ENCODE data around the gene KRTAP9-3.
"Not testable (repeated sequence)": the region's sequence is repeated elsewhere in the genome, so short reads cannot be mapped to it uniquely, and the experiment has no call there.

Gene KRTAP9-3

DNA sequence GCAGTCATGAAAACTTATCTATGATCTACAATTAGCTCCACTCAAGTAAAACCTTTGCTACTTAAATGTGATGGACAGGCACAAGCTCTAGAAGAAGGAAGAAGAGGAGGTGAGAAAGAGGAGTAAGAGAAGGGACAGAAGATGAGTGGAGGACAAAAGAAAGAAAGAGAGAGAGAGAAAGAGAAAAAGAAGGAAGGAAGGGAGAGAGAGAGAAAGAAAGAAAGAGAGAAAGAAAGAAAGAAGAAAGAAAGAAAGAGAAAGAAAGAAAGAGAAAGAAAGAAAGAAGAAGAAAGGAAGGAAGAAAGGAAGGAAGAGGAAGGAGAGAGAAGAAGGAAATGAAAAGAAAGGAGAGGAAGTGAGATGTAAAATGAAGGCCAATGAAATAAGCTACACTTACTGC, 2.2 kb upstream of the KRTAP9-3 start:
- no peak overlapping the region for H3K4me3 ChIP-seq (ENCODE audit: low read depth, low read length)
- TF ChIP-seq, protein P1, sequence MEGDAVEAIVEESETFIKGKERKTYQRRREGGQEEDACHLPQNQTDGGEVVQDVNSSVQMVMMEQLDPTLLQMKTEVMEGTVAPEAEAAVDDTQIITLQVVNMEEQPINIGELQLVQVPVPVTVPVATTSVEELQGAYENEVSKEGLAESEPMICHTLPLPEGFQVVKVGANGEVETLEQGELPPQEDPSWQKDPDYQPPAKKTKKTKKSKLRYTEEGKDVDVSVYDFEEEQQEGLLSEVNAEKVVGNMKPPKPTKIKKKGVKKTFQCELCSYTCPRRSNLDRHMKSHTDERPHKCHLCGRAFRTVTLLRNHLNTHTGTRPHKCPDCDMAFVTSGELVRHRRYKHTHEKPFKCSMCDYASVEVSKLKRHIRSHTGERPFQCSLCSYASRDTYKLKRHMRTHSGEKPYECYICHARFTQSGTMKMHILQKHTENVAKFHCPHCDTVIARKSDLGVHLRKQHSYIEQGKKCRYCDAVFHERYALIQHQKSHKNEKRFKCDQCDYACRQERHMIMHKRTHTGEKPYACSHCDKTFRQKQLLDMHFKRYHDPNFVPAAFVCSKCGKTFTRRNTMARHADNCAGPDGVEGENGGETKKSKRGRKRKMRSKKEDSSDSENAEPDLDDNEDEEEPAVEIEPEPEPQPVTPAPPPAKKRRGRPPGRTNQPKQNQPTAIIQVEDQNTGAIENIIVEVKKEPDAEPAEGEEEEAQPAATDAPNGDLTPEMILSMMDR (IDR thresholded peaks at IDR 0.05; ENCODE audit: low read depth, low read length), result no peak
- in situ Hi-C loops (cut with HindIII; ENCODE audit: low sequenced_read_pairs), result no loop called here
- no peak for DNase-seq (ENCODE audit: low read depth, low spot score)

DNA sequence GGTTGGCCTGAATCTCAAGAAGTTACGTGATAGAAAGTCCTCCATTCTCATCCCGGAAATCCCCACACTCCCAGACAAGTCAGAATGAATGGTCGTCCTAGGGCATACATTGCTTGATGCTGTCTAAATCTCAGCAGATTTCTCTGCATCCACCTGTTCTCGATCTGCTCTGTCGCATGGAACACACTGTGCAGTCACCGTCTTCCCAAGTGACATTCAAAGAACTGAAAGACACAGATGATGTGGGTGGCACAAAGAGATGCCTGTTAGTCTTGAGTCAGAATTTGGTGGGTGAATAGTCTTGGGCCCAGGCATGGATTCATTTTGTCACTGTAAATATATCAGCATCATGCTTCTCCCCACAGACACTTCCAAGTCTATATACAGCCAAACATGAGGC, 518 bp upstream of the KRTAP9-3 start:
- in situ Hi-C loops (cut with HindIII; ENCODE audit: low sequenced_read_pairs), result no loop called here
- H3K4me3 ChIP-seq (ENCODE audit: low read depth, low read length), result no peak overlapping the region
- TF ChIP-seq, protein P1 (IDR thresholded peaks at IDR 0.05; ENCODE audit: low read depth, low read length), result no peak
- no peak for DNase-seq (ENCODE audit: low read depth, low spot score)

DNA sequence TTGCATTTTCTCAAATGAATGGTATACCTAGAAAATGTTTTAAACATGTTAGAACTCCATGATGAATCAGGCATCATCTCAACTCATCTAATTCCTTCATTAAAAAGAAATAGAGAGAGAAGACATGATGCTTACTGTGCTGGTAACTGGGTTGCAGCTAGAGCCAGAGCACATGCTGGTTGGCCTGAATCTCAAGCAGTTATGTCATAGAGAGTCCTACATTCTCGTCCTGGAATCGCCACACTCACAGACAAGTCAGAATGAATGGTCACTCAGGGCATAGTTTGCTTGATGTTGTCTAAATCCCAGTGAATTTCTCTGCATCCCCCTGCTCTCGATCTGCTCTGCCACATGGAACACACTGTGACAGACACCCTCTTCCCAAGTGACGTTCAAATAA, 4.9 kb downstream of the KRTAP9-3 start:
- in situ Hi-C loops (cut with HindIII; ENCODE audit: low sequenced_read_pairs); H3K4me3 ChIP-seq (ENCODE audit: low read depth, low read length); DNase-seq (ENCODE audit: low read depth, low spot score): not testable (repeated sequence)

DNA sequence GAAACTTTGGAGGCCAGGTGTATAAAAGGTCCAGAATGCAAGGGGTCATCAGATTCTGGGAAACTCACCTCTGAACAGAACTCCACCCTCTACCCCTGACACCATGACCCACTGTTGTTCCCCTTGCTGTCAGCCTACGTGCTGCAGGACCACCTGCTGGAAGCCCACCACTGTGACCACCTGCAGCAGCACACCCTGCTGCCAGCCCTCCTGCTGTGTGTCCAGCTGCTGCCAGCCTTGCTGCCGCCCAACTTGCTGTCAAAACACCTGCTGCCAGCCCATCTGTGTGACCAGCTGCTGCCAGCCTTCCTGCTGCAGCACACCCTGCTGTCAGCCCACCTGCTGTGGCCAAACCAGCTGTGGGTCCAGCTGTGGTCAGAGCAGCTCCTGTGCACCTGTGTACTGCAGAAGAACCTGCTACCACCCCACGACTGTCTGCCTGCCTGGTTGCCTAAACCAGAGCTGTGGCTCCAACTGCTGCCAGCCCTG, 5.7 kb downstream of the KRTAP9-3 start, which contains the start of gene KRTAP9-8:
TSS of gene KRTAP9-8 (plus strand) at position 51 of the 489 bp plus-strand sequence. CDS start at position 104, 53 bp downstream.
- H3K4me3 ChIP-seq (ENCODE audit: low read depth, low read length); DNase-seq (ENCODE audit: low read depth, low spot score); in situ Hi-C loops (cut with HindIII; ENCODE audit: low sequenced_read_pairs): not testable (repeated sequence)

DNA sequence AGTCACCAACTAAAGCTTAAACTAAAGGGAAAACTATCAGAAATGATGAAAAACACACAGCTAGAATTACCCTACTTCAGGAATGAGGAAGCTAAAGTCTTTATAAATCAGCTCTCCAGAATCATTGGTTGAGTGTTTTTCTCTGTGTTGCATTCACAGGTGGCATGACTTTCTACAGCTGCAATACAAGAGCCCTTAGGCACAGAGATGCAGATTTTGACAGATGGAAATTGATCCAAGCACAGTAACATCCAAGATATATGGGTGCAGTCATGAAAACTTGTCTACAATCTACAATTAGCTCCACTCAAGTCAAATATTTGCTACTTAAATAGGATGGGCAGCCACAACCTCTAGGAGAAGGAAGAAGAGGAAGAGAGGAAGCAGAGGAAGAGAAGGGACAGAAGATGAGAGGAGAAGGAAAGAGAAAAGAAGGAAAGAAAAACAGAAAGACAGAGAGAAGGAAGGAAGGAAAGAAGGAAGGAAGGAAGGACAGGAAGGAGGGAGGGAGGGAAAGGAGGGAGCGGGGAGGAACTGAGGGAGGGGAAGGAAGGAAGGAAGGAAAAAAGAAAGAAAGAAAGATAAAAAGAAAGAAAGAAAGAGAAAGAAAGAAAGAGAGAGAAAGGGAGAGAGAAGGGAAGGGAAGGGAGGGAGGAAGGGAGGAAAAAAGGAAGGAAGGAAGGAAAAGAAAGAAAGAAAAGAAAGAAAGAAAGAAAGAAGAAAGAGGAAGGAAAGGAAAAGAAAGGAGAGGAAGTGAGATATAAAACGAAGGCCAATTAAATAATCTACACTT, 14.9 kb downstream of the KRTAP9-3 start:
- H3K4me3 ChIP-seq (ENCODE audit: low read depth, low read length); DNase-seq (ENCODE audit: low read depth, low spot score); in situ Hi-C loops (cut with HindIII; ENCODE audit: low sequenced_read_pairs): not testable (repeated sequence)

DNA sequence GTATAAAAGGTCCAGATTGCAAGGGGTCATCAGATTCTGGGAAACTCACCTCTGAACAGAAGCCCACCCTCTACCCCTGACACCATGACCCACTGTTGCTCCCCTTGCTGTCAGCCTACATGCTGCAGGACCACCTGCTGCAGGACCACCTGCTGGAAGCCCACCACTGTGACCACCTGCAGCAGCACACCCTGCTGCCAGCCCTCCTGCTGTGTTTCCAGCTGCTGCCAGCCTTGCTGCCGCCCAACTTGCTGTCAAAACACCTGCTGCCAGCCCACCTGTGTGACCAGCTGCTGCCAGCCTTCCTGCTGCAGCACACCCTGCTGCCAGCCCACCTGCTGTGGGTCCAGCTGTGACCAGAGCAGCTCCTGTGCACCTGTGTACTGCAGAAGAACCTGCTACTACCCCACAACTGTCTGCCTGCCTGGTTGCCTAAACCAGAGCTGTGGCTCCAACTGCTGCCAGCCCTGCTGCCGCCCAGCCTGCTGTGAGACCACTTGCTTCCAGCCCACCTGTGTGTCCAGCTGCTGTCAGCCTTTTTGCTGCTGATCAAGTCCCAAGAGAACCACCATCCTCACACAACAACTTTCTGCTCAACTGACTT, 17.5 kb downstream of the KRTAP9-3 start, which contains the start of gene KRTAP9-4:
TSS of gene KRTAP9-4 (plus strand) at position 51 of the 604 bp plus-strand sequence. CDS start at position 85, 34 bp downstream.
- DNase-seq (ENCODE audit: low read depth, low spot score); in situ Hi-C loops (cut with HindIII; ENCODE audit: low sequenced_read_pairs); H3K4me3 ChIP-seq (ENCODE audit: low read depth, low read length): not testable (repeated sequence)

DNA sequence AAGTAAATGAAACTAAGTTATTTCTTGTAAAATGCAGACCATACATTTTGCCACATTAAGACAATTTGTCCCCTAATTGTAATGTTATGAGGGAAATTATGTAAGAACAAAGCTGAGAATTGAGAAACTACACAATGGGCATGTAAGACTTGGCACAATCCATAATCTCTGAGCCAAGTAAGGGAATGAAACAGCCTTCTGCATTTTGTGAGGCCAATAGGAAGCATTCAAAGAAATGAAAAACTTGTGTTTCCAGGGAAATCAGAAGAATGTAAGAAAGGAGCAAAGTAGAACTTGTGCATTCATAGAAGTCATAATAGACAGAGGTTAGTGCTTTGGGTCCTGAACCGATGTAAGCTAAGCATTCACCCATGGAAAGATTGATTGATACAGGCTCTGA, 19.0 kb downstream of the KRTAP9-3 start:
- H3K4me3 ChIP-seq (ENCODE audit: low read depth, low read length), result no peak overlapping the region
- DNase-seq (ENCODE audit: low read depth, low spot score), result no peak
- in situ Hi-C loops (cut with HindIII; ENCODE audit: low sequenced_read_pairs), result no loop called here
- TF ChIP-seq, protein P1 (IDR thresholded peaks at IDR 0.05; ENCODE audit: low read depth, low read length), result no peak

DNA sequence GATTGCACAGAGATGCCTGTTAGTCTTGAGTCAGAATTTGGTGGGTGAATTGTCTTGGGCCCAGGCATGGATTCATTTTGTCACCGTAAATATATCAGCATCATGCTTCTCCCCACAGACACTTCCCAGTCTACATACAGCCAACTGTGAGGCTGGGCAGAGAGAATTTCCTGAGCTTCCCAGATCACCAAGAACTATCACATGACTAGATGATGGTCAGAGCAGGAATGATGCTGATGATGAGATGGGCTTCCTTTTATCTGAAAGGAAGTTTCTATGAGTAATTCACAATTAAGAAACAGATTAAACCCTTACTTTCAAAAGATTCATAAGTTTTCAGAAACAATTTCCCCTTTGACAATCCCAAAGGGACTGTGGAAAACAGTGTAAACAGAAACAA, 22.6 kb downstream of the KRTAP9-3 start:
- H3K4me3 ChIP-seq (ENCODE audit: low read depth, low read length), result no peak overlapping the region
- TF ChIP-seq, protein P1 (IDR thresholded peaks at IDR 0.05; ENCODE audit: low read depth, low read length), result no peak
- no peak for DNase-seq (ENCODE audit: low read depth, low spot score)
- in situ Hi-C loops (cut with HindIII; ENCODE audit: low sequenced_read_pairs), result no loop called here

DNA sequence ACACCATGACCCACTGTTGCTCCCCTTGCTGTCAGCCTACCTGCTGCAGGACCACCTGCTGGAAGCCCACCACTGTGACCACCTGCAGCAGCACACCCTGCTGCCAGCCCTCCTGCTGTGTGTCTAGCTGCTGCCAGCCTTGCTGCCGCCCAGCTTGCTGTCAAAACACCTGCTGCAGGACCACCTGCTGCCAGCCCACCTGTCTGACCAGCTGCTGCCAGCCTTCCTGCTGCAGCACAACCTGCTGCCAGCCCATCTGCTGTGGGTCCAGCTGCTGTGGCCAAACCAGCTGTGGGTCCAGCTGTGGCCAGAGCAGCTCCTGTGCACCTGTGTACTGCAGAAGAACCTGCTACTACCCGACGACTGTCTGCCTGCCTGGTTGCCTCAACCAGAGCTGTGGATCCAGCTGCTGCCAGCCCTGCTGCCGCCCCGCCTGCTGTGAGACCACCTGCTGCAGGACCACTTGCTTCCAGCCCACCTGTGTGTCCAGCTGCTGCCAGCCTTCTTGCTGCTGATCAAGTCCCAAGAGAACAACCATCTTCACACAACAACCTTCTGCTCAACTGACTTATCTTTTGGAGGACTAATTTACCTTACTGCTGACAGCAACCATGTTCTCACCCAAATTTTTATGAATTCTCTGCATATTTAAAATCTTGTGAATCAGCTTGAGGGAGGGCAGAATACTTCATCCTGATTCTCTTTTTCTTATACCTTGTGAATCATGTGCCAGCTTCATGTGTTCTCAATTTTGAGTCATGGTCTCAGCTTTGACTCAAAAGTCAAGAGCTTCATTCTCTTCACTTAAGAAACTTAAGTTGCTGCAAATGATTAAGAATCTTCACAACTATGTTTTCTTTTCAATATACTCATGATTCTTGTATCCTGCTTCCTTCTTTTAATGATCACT, 23.4 kb downstream of the KRTAP9-3 start, which contains the start of gene KRTAP9-9:
TSS of gene KRTAP9-9 (plus strand) at position 4 of the 910 bp plus-strand sequence.
- DNase-seq (ENCODE audit: low read depth, low spot score); H3K4me3 ChIP-seq (ENCODE audit: low read depth, low read length); in situ Hi-C loops (cut with HindIII; ENCODE audit: low sequenced_read_pairs): not testable (repeated sequence)

Measured in astrocyte of the spinal cord (primary cell).